Smooth muscle cell of the brain vasculature (primary cell): ENCODE results near the gene ARHGAP22.

Source experiments
- DNase-seq: peaks from one replicate; pipeline ENCODE4 v3.0.0-alpha.2; 2012; ENCODE audit warnings: low read depth, low spot score

Gene ARHGAP22

GRCh38 chr10:48512861-48513260 lies 92.0 kb downstream of the ARHGAP22 start:
- no peak for DNase-seq

- no peak for DNase-seq
Measured at GRCh38 chr10:48511875-48512231, 93.0 kb downstream of the ARHGAP22 start.

DNA sequence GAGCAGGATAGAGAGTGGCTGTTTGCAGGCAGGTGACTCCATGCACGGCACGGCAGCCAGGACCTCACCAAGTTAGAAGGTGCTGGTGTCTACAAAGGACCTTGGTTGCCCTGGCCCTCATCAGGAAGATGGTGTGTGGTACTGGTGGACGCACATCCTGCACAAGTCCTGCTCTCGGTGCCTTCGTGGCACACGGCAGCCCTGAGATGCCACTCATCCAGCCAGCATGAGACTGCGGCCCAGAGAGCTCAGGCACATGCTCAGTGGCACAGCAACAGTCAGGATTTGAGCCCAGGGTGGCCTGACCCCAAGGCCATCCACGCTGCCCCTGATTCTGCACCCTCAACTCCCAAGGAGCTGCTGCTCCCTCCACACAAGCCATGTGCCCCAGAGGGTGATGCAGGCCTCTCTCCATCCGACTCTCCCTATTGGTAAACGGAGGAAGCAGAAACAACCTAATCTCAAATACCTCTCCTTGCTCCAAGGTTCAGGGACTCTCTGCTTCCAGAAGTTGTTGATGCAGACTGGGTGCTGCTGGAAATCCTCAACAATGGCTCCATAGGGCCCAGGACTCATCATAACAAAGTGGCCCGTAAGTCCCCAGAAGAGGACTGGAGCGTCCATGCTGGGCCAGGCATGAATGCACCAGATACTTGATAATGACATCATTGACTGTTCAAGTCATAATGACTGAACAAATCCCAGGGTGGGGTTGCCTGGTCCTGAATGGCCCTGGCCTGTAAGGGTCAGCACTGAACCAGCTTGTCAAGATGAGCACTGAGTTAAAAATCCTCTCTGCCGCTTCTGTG lies 93.6 kb downstream of the ARHGAP22 start:
- no peak for DNase-seq

DNA sequence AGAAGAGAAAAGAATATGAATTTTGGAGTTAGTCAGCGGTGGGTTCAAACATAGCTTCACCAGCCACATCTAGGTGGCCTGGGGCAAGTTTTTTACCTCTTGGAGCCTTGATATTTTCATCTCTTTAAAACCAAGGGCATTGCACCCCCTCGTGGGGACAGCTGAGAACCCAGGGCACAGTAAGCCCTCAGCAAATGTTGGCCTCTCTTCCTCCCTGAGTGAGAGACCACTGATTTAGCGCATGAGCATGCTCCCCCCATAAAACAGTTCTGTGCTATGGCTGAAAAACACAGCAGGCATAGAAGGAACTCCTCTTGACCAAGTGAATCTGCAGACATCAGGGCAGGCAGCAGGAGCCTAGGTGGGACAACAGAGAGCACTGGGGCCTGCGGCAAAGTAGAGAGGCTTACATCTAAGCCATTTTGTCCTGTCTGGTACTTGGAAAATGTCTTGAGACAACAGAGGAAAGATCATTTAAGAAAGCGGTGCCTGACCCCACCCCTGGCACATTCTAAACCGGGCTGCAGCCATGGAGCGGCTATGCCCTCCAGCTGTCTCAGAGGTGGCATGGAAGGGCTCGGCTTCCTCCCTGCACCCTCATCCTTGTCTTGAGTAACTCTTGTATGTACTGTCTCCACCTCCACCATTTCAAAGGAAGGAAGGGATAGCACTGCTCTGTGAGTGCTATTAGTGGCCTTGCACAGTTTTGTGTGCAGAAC lies 94.7 kb downstream of the ARHGAP22 start:
- DNase-seq = no peak

DNA sequence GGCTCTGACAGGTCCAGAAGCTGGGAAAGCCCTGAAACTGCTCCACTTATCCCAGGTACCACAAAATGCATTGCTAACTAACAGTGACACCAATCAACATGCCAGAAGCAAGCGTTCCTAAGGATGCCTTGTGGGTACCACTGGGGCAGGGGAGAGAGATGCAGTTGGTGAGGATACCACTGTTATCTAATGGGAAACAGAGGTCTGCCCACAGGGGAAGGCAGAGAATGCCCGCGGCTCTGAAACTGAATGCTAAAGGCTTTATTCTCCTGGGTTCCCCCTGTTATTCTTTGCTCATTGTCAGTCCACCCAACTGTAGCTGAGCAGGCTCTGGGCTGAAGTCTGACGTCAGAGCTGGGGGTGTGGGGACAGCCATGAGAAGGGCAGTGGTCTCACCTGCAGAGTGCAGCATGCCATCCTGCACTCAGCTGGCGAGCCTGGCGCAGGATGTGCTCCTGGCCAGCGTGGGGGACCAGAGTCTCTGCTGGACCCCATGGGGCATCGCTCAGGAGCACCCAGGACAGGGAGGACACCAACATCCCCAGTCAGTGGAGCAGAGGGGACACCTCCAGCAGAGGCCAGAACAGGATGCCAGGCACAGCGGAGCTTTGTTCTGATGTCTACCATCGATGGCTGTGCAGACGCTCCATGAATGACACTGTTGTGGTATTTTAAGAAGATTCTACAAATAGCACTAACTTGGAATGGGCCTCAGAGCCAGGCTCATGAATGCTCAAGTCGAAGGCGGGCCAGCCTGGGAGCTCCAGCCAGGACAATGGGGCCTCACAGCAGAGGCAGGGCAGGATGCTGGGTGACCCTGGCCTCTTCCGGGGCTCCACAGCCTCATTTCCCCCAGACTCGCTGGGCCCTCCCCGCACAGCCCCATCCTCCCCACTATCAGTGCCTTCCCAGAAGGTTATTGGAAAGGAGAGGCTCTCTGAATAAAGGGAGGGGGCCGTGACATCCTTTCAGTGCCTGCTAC lies 95.8 kb downstream of the ARHGAP22 start:
- DNase-seq = no peak

- DNase-seq = no peak
Measured at GRCh38 chr10:48507933-48508790, 96.7 kb downstream of the ARHGAP22 start.

DNA sequence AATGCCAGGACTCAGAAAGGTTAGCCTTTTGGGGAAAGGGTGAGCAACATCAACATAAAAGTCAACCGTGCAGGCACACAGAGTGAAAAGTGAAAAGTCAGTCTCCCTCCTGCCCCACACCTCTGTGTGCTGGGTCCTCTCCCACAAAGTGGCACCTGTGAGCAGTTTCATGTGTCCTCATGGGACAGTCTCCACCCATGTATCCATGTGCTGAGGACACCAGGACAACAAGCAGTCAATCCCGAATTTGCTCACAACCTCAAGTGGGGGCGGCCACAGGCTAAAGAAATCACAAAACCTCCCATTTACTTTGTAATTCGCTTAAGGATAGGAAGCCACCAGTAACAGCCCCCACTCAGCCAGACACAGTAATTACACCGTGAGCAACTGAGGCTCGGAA lies 97.4 kb downstream of the ARHGAP22 start:
- DNase-seq = no peak

DNA sequence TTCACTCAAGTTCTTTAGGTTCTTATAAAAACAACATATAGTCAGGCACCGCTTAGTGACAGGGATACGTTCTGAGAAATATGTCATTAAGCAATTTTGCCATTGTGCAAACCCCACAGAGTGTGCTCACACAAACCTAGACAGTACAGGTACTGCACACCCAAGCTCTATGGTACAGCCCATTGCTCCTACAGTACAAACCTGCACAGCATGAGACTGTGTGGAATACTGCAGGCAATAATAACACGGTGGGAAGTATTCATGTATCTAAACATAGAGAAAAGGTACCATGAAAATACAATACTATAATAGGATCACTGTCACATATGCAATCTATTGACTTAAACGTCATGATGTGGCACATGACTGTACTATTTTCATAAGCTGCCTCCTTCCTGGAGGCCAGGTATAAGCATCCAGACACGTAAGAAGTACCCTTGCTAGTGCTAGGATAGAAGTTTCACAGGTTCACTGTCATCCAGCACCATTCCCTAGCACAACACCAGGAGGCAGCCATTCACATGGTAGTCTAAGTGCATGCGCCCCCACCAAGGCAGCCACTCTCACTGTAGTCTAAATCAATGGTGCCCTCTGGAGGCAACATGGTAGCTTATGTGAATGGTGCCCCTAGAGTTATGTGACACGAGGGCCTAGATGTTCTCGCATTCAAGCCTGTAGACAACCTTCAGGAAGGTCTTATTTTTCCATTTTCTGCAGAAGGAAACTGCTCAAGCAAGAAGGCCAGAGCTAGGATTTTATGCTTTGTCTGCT lies 98.5 kb downstream of the ARHGAP22 start:
- no peak for DNase-seq

- DNase-seq = no peak
Measured at GRCh38 chr10:48505394-48506112, 99.3 kb downstream of the ARHGAP22 start.

- DNase-seq = no peak
Measured at GRCh38 chr10:48504141-48504885, 100.6 kb downstream of the ARHGAP22 start.

DNA sequence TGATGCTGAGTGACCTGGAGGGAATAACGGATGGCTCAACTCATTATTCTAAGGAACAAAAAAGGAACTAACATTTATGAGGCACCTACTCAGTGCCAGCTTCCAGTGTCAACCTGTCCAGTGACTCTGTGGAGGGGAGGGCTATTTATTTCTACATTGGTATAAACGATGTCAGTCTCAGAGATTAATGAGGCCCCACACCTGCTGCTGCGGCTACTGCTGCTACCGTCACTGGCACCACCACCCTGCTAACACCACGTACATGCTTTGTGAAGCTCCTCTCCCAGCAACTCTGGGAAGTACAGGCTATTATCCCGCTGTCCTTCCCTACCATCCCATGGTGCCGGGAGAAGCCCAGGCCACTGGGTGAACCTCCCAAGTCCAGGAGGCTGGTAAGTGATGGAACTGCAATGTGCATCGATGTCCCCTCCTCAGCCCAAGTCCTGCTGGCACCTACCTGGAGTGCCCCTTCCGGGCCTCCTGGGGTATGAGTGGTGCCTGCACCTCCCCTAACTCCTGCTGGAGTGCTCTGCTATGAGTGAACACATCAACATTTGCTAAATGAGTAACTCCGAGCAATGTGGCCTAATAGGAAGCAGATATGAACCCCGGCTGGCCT lies 101.5 kb downstream of the ARHGAP22 start:
- DNase-seq = no peak

DNA sequence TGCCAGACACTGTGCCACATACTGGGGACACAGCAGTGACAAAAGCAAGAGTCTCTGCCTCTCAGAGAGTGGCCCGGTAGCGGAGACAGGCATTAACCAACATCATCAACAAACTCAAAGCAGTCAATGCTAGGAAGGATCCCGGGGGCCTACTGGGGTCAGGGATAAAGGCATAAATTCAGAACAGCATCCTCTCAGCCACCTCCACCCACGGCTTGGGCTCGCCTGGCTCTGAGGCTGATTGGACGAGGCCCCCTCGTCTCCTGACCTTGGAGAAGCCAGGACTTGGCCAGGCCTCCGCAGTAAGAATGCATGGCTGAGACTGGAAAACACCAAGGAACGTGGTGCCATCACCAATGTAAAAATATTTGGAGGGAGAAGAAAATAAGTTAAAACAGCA lies 102.1 kb downstream of the ARHGAP22 start:
- DNase-seq = no peak

- DNase-seq = no peak
Measured at GRCh38 chr10:48501787-48502771, 102.8 kb downstream of the ARHGAP22 start.

DNA sequence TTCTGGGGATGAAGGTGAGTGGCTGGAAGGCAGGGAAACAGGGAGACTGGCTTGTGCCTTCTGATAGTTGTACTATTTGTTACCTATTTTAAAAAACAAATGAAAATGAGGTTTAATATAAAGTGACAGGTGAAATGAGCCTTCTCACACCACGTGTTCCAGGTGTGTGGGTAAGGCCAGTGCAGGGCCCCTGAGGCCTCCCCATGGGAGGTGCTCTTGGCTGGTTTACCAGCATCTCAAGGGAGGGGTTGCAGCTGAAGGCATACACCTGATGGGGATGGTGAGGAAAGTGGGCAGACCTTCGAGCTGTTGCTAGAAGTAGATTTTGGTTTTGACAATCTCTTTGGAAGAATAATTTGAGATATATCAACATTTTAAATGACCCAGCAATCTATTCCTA lies 103.6 kb downstream of the ARHGAP22 start:
- no peak for DNase-seq

- no peak for DNase-seq
Measured at GRCh38 chr10:48500771-48501170, 104.1 kb downstream of the ARHGAP22 start.

DNA sequence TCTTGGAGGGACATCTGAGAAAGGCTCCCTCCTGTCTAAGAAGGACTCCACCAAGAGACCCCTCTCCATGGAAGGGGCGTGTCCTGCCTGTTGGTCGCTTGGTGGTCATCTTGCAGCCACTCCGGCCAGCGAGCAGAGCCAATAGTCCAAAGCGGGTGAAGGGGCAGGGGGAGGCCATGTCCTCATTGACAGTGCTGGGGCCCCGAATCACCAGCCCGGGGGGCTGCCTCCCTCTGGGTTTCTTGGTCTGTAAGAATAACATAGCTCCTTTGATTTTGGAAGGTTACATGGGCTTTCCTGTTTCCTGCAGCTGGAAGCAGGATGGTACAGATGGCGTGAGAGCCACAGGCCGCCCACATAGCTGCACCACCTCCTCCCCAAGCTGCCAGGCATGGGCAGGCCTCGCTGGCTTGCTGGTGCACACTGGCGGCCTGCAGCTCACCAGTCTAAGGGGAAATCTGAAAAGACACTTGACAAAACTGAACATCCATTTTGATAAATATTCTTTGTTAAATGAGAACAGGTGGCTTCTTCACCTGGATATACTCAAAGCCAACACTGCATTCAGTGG lies 105.8 kb downstream of the ARHGAP22 start:
- DNase-seq = no peak
